ENCODE data around the gene STARD9. TPM values are rescaled to one million over a fixed set of nuclear protein-coding genes. Genes with fewer than 3 reads are reported as not detected.
A peak's percentile ranks its signal among the peaks of the same experiment; 100 is the strongest.

The STARD9 gene
- 10 to 100 TPM; 22.8 to 67.2 (median 25.2) TPM for total RNA-seq

GRCh38 chr15:42575188-42576039 is at the start of gene STARD9:
Gene STARD9 (plus strand): TSS chr15:42575606. CDS start chr15:42575716, 110 bp downstream.
- no peaks in the 10 kb centered on the region for H3K36me3 ChIP-seq
- no peaks in the 10 kb centered on the region for H3K27me3 ChIP-seq
- peak; percentile 99 for DNase-seq
- H3K4me1 ChIP-seq, result peaks cover 0 to 6% of the 10 kb centered on the region in 2 donors
- intact Hi-C loops (cut with DNase I; ENCODE audit: low total_unique reads), result no loop called here
- H3K4me3 ChIP-seq, result peak within 1 kb of the TSS; percentile 76 to 100
- peak within 1 kb of the TSS; percentile 95 to 98 for H3K27ac ChIP-seq
- TF ChIP-seq, protein P1, sequence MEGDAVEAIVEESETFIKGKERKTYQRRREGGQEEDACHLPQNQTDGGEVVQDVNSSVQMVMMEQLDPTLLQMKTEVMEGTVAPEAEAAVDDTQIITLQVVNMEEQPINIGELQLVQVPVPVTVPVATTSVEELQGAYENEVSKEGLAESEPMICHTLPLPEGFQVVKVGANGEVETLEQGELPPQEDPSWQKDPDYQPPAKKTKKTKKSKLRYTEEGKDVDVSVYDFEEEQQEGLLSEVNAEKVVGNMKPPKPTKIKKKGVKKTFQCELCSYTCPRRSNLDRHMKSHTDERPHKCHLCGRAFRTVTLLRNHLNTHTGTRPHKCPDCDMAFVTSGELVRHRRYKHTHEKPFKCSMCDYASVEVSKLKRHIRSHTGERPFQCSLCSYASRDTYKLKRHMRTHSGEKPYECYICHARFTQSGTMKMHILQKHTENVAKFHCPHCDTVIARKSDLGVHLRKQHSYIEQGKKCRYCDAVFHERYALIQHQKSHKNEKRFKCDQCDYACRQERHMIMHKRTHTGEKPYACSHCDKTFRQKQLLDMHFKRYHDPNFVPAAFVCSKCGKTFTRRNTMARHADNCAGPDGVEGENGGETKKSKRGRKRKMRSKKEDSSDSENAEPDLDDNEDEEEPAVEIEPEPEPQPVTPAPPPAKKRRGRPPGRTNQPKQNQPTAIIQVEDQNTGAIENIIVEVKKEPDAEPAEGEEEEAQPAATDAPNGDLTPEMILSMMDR (IDR thresholded peaks at IDR 0.05), result no peak
- peak; percentile 66 to 79 for TF ChIP-seq POLR2A (IDR thresholded peaks at IDR 0.05)
- no peaks in the 10 kb centered on the region for H3K9me3 ChIP-seq

DNA sequence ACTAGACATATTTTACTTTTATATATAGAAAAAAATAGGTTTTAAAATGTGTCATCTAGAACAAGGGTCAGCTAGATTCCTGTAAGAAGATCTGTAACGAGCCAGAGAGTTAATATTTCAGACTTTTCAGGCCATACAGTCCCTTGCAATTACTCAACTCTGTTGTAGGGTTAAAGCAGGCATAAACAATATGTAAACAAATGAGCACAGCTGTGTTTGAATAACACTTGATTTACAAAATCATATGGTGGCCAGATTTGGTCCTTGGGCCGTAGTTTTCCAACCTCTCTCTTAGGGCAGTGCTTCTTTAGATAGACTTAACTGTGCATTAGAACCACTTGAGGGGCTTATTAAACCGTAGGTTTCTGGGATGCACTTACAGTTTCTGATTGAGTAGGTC is 46.4 kb upstream of the STARD9 start:
- H3K4me1 ChIP-seq, result no peaks in the 10 kb centered on the region
- H3K9me3 ChIP-seq, result no peaks in the 10 kb centered on the region
- no peaks in the 10 kb centered on the region for H3K27me3 ChIP-seq
- intact Hi-C loops (cut with DNase I; ENCODE audit: low total_unique reads), result no loop called here
- H3K27ac ChIP-seq, result no peak overlapping the region
- no peak for DNase-seq
- H3K36me3 ChIP-seq, result peaks cover 0 to 2% of the 10 kb centered on the region in 2 donors
- H3K4me3 ChIP-seq, result no peak overlapping the region
- TF ChIP-seq POLR2A (IDR thresholded peaks at IDR 0.05), result no peak
- TF ChIP-seq, protein P1 (IDR thresholded peaks at IDR 0.05), result no peak

DNA sequence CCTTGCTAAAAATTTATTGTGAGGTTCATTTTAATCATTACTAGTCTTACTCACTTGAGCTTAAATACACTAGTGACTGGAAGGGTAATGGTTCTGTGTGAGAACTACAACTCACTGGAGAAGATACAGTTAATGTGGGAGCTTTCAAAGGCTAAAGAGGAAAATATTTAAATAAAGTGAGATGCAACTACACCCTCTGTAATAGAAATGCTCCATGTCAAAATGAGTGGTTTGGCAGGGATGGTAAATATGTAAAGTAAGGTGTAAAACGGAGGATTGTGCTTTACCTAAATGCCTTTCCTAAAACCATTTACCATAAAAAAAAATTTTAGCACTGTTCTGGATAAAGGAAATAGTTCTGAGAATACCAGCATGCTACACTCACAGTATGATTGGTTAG is 42.2 kb upstream of the STARD9 start:
- Histone ChIP-seq H3K27ac (no peak overlapping the region), H3K9me3 (no peaks in the 10 kb centered on the region), H3K4me1 (no peaks in the 10 kb centered on the region), H3K4me3 (no peak overlapping the region), H3K36me3 (peaks cover 0 to 2% of the 10 kb centered on the region in 2 donors), H3K27me3 (no peaks in the 10 kb centered on the region)
- intact Hi-C loops (cut with DNase I; ENCODE audit: low total_unique reads), result no loop called here
- TF ChIP-seq, protein P1 (IDR thresholded peaks at IDR 0.05), result no peak
- no peak for TF ChIP-seq POLR2A (IDR thresholded peaks at IDR 0.05)
- DNase-seq, result no peak

DNA sequence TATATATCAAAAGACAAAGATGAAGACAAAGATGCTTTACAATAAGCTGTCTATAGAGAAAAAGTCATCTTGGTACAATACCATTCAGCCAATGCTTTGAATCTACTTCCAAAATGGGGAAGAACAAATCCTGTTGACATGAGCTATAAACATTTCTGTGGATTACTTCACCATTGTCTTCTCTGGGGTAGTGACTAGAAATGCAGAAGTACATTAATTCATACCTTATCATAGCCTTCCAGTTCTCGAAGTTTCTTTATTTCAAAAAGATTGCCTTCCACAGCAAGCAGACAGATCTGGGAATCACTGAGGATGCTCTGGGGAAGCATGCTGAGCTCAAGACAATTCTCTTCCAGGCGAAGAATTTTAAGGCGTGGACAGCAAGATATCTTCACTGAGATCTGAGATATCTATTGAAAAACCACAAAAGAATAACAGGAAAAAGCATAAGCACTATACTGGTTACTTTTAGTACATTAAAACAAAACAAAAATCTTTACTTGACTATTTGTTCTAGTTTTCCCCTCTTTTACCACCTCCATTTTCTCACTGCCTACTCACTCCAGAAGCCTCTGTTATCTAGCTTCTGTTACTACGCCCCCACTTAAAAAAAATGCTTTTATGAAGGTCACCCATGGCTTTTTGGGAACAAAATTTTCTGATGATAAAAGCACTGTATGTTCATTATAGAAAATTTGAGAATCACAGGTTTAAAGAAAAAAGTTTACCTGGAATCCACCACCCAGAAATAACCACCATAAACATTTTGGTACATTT is 30.4 kb upstream of the STARD9 start:
- H3K4me3 ChIP-seq, result no peak overlapping the region
- no peaks in the 10 kb centered on the region for H3K27me3 ChIP-seq
- DNase-seq, result no peak
- intact Hi-C loops (cut with DNase I; ENCODE audit: low total_unique reads), result no loop called here
- TF ChIP-seq, protein P1 (IDR thresholded peaks at IDR 0.05), result no peak
- no peak for TF ChIP-seq POLR2A (IDR thresholded peaks at IDR 0.05)
- H3K9me3 ChIP-seq, result no peaks in the 10 kb centered on the region
- peaks cover 0 to 7% of the 10 kb centered on the region in 2 donors for H3K4me1 ChIP-seq
- no peak overlapping the region for H3K27ac ChIP-seq
- no peaks in the 10 kb centered on the region for H3K36me3 ChIP-seq

- no peak for TF ChIP-seq POLR2A (IDR thresholded peaks at IDR 0.05)
- TF ChIP-seq, protein P1 (IDR thresholded peaks at IDR 0.05), result no peak
- H3K27ac ChIP-seq, result peak overlapping the region; percentile 91 to 92
- H3K36me3 ChIP-seq, result no peaks in the 10 kb centered on the region
- peak overlapping the region; percentile 71 to 77 for H3K4me3 ChIP-seq
- intact Hi-C loops (cut with DNase I; ENCODE audit: low total_unique reads), result no loop called here
- no peaks in the 10 kb centered on the region for H3K27me3 ChIP-seq
- peaks cover 0 to 7% of the 10 kb centered on the region in 2 donors for H3K4me1 ChIP-seq
- DNase-seq, result no peak
- H3K9me3 ChIP-seq, result no peaks in the 10 kb centered on the region
These were observed 27.5 kb upstream of the STARD9 start for GRCh38 chr15:42547918-42548248.

Data from uterus (tissue), 4 donors.